Uterus (tissue), 4 donors: ENCODE results near the gene PLEKHJ1. TPM values are rescaled to one million over a fixed set of nuclear protein-coding genes. Genes with fewer than 3 reads are reported as not detected.

ENCODE experiments used
- DNase-seq, 2 donors: peaks; one replicate each; pipeline ENCODE4 v3.0.0-alpha.2; 2019 to 2020
- H3K27ac ChIP-seq, 2 donors: fragments of 200-600 bp; sonication (generic); 1 replicate in 1 of 2; 2 replicates in 1 of 2; pipeline ENCODE4 v1.5.1; 2016 to 2018
- H3K27me3 ChIP-seq, 2 donors: fragments of 200-600 bp; sonication (generic); one replicate each; pipeline ENCODE4 v1.5.1; 2018 to 2019; ENCODE audit warnings: control low read depth in 1 of 2
- H3K36me3 ChIP-seq, 2 donors: fragments of 200-600 bp; sonication (generic); one replicate each; pipeline ENCODE4 v1.5.1; 2019; ENCODE audit warnings: control low read depth in 1 of 2
- H3K4me1 ChIP-seq, 2 donors: fragments of 200-600 bp; sonication (generic); one replicate each; pipeline ENCODE4 v1.5.1; 2018 to 2019; ENCODE audit warnings: control low read depth in 1 of 2
- H3K4me3 ChIP-seq, 2 donors: fragments of 200-600 bp; sonication (generic); 1 replicate in 1 of 2; 2 replicates in 1 of 2; pipeline ENCODE4 v1.5.1; 2018 to 2019; ENCODE audit warnings: mild to moderate bottlenecking in 1 of 2
- H3K9me3 ChIP-seq, 2 donors: fragments of 200-600 bp; sonication (generic); one replicate each; pipeline ENCODE4 v1.5.1; 2019; ENCODE audit warnings: control low read depth in 1 of 2
- POLR2A ChIP-seq, 2 donors: fragments of 450-650 bp; IDR thresholded peaks; one replicate each; pipeline ENCODE4 v1.6.1; 2016; ENCODE audit warnings: antibody characterized with exemption in 2 of 2, mild to moderate bottlenecking in 1 of 2, moderate library complexity in 1 of 2
- intact Hi-C: fragments of 100-400 bp; cut with DNase I; formaldehyde crosslinking; loops from one replicate; pipeline ENCODE4 v1.15.1; 2023; ENCODE audit warnings: low total_unique reads
- total RNA-seq, 4 donors: library from RNA; depleted of rRNA in 3 of 4; stranded (reverse); fragments of >200 nt in 3 of 4; gene quantifications; one replicate each; pipeline versions ENCODE4 v1.1.0 to v1.2.4, GENCODE V29; 2014 to 2023
- TF ChIP-seq, protein P1 (sequence below), 4 experiments: fragments of 200-600 bp in 2 of 4; fragments of 450-650 bp in 2 of 4; sonication (generic) in 2 of 4; IDR thresholded peaks; one replicate each; pipeline ENCODE4 v1.5.1; 2016 to 2019; ENCODE audit warnings: antibody characterized with exemption in 4 of 4, mild to moderate bottlenecking in 2 of 4, moderate library complexity in 1 of 4
- donor health status: DM: yes; HTN: yes; CAD: no.

The PLEKHJ1 gene
- total RNA-seq, 4 donors from 2014 or later: 5.9 to 56.7 (median 30.1) TPM

DNA sequence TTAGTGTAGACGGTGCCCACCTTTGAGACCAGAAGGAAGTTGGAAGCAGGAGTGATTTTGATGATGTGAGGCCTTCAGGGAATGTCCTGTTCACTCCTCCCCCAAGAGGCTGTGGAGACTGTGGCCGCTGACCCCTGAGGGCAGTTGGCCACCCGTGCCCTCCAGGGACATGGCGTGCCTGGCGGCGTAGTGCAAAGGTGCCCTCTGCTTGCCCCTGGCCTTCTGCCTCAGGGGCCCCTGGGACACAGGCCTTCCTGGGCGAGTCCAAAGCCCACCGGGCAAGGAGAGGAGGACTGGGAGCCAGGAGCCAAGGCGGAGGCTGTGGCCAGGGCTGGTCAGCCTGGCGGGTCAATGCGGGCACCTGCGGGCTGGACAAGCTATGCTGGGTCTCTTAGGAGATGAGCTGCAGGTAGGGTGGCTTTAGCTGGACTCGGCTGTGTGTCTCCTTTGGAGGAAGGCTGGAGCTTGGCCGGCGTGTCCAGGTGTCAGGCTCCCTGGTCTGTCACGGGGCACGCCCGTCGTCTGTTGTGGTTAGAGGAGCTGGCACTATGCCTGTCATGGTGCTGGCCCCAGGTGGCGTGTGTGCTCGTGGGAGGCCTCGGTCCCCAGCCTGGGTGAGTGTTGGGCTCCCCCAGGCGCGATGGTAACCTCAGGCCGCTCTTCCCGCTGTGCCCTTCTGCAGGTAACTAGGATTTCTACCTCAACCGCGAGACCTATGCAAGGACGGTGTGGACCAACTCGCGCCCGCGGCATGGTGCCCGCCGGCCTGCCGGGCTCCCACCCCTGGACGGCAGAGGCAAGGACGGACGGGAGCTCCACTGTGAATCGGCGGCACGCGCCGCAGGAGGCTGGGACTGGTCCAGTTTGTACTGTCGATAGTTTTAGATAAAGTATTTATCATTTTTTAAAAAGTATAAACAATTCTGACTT, 6.8 kb downstream of the PLEKHJ1 start:
- H3K36me3 ChIP-seq: no peaks in the 10 kb centered on the region
- no peaks in the 10 kb centered on the region for H3K27me3 ChIP-seq
- intact Hi-C loops: no loop called here
- no peaks in the 10 kb centered on the region for H3K9me3 ChIP-seq
- TF ChIP-seq, protein P1, sequence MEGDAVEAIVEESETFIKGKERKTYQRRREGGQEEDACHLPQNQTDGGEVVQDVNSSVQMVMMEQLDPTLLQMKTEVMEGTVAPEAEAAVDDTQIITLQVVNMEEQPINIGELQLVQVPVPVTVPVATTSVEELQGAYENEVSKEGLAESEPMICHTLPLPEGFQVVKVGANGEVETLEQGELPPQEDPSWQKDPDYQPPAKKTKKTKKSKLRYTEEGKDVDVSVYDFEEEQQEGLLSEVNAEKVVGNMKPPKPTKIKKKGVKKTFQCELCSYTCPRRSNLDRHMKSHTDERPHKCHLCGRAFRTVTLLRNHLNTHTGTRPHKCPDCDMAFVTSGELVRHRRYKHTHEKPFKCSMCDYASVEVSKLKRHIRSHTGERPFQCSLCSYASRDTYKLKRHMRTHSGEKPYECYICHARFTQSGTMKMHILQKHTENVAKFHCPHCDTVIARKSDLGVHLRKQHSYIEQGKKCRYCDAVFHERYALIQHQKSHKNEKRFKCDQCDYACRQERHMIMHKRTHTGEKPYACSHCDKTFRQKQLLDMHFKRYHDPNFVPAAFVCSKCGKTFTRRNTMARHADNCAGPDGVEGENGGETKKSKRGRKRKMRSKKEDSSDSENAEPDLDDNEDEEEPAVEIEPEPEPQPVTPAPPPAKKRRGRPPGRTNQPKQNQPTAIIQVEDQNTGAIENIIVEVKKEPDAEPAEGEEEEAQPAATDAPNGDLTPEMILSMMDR (IDR thresholded peaks at IDR 0.05): no peak
- TF ChIP-seq POLR2A (IDR thresholded peaks at IDR 0.05): no peak
- no peak overlapping the region for H3K4me3 ChIP-seq
- peaks cover 0 to under 1% of the 10 kb centered on the region in 2 donors for H3K4me1 ChIP-seq
- H3K27ac ChIP-seq: no peak overlapping the region
- DNase-seq: no peak

DNA sequence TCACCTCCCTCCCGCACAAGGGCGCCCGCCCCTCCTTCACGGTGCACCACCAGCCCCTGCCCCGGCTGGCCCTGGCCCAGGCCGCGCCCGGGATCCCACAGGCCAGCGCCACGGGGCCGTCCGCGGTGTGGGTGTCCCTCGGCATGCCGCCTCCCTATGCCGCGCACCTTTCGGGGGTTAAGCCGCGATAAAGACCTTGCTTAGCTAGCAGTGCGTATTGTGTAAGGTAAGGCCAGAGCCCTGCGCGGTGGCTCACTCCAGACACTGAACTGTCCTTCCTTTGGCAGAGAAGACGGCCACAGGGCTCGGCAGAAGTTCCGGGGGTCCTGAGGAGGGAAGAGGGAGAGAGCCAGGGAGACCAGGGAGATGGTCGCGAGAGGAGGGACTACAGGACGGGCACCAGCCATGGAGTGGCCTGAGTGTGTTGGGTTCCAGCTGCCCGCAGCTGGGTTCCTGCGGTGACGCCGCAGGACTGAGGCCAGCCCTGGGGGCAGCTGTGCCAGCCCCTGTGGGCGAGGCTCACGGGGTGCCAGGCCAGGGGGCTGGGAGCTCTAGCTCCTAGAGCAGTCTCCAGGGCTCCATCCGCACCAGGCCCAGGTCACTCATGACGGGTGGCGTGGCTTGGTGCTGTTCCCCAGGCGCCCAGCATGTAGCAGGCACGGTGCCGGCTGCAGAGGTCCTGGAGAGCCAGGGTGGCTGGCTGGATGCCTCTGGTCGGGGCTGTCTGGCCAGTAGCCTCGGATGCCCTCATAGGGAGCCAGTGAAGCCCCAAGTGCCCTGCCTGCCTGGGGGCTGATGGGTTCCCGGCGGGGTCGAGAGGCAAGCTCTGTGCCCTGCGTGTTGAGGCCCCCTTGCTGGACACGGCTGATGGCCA, 7.7 kb downstream of the PLEKHJ1 start:
- H3K27me3 ChIP-seq: no peaks in the 10 kb centered on the region
- DNase-seq: no peak
- intact Hi-C loops: no loop called here
- H3K9me3 ChIP-seq: no peaks in the 10 kb centered on the region
- no peak overlapping the region for H3K27ac ChIP-seq
- no peaks in the 10 kb centered on the region for H3K36me3 ChIP-seq
- no peak overlapping the region for H3K4me3 ChIP-seq
- TF ChIP-seq, protein P1 (IDR thresholded peaks at IDR 0.05): no peak
- TF ChIP-seq POLR2A (IDR thresholded peaks at IDR 0.05): no peak
- no peaks in the 10 kb centered on the region for H3K4me1 ChIP-seq

DNA sequence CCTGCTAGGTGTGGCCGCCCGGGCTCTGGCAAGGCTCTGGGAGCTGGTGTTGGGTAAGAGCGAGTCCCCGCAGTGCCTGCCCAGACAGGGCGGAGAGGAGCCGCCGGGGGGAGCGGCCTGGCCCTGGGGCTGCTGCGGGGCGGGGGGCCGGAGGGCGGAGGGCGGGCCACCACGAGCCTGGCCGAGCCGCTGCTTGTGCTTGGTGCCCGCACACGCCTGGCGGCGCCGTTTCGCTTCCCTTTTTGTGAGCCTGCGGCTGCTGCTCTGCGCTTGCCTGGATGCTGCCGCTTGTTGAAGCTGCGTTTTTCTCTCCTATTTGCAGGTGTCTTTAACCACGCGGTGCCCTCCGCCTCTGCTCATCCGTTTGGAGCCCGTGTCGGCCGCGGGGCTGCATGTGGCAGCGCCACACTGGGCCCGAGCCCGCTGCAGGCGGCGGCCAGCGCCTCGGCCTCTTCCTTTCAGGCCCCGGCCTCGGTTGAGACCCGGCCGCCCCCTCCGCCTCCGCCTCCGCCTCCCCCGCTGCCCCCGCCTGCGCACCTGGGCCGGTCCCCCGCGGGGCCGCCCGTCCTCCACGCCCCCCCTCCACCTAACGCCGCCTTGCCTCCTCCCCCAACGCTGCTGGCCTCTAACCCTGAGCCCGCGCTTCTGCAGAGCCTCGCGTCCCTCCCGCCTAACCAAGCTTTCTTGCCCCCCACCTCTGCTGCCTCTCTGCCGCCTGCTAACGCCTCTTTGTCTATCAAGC, 8.5 kb downstream of the PLEKHJ1 start:
- TF ChIP-seq, protein P1 (IDR thresholded peaks at IDR 0.05): no peak
- TF ChIP-seq POLR2A (IDR thresholded peaks at IDR 0.05): no peak
- no peaks in the 10 kb centered on the region for H3K36me3 ChIP-seq
- intact Hi-C loops: no loop called here

DNA sequence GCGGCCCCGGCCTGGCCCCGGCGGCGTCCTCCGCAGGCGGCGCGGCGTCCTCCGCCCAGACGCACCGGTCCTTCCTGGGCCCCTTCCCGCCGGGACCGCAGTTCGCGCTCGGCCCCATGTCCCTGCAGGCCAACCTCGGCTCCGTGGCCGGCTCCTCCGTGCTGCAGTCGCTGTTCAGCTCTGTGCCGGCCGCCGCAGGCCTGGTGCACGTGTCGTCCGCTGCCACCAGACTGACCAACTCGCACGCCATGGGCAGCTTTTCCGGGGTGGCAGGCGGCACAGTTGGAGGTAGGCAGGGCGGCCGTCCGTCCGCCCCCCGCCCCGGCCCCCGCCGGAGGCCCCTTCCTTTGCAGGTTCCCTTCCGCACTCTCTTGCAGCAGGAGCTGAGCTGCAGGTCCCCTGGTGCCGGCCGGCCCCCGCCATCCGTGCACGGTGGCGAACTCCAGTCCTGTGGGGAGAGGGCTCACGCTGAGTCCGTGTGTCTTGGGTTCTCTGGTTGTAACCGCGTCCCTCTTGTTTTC, 9.2 kb downstream of the PLEKHJ1 start:
- no peak for DNase-seq
- Histone ChIP-seq H3K27ac (no peak overlapping the region), H3K27me3 (no peaks in the 10 kb centered on the region), H3K4me3 (no peak overlapping the region), H3K9me3 (no peaks in the 10 kb centered on the region), H3K4me1 (no peaks in the 10 kb centered on the region), H3K36me3 (no peaks in the 10 kb centered on the region)
- TF ChIP-seq, protein P1 (IDR thresholded peaks at IDR 0.05): no peak
- TF ChIP-seq POLR2A (IDR thresholded peaks at IDR 0.05): no peak
- intact Hi-C loops: no loop called here

More for the DNA sequence above, 8.5 kb downstream of the PLEKHJ1 start:
- no peak for DNase-seq
- no peaks in the 10 kb centered on the region for H3K27me3 ChIP-seq
- H3K9me3 ChIP-seq: no peaks in the 10 kb centered on the region
- no peak overlapping the region for H3K27ac ChIP-seq
- H3K4me3 ChIP-seq: no peak overlapping the region
- H3K4me1 ChIP-seq: no peaks in the 10 kb centered on the region
